Measurements from ENCODE around the gene SERPINF2.
A peak's percentile ranks its signal among the peaks of the same experiment; 100 is the strongest.
"Not testable (repeated sequence)": the region's sequence is repeated elsewhere in the genome, so short reads cannot be mapped to it uniquely, and the experiment has no call there.

SERPINF2 gene

GRCh38 chr17:1716076-1716911 is 26.4 kb upstream of the SERPINF2 start:
- peak; percentile 100 for DNase-seq (ENCODE audit: low spot score)

- peak; percentile 99 for DNase-seq (ENCODE audit: low spot score)
Observed at GRCh38 chr17:1716912-1717695, 25.6 kb upstream of the SERPINF2 start.

- no peak for DNase-seq (ENCODE audit: low spot score)
Observed at GRCh38 chr17:1718362-1719165, 24.1 kb upstream of the SERPINF2 start.

GRCh38 chr17:1720856-1721386 is 21.8 kb upstream of the SERPINF2 start:
- DNase-seq (ENCODE audit: low spot score): peak; percentile 84

- not testable (repeated sequence) for DNase-seq (ENCODE audit: low spot score)
Observed at GRCh38 chr17:1722022-1722421, 20.6 kb upstream of the SERPINF2 start.

- peak; percentile 89 for DNase-seq (ENCODE audit: low spot score)
Observed at GRCh38 chr17:1724351-1724868, 18.3 kb upstream of the SERPINF2 start, which contains the start of gene WDR81. TSS of gene WDR81 (plus strand) at chr17:1724704. CDS start at chr17:1724960, 256 bp downstream.

GRCh38 chr17:1724869-1725641 is 17.6 kb upstream of the SERPINF2 start:
- no peak for DNase-seq (ENCODE audit: low spot score)

GRCh38 chr17:1725642-1726511 is 16.8 kb upstream of the SERPINF2 start:
- DNase-seq (ENCODE audit: low spot score): no peak

- no peak for DNase-seq (ENCODE audit: low spot score)
Observed at GRCh38 chr17:1726626-1727257, 15.9 kb upstream of the SERPINF2 start.

GRCh38 chr17:1727258-1727789 is 15.3 kb upstream of the SERPINF2 start:
- DNase-seq (ENCODE audit: low spot score): no peak

GRCh38 chr17:1727876-1728630 is 14.6 kb upstream of the SERPINF2 start:
- DNase-seq (ENCODE audit: low spot score): no peak

- DNase-seq (ENCODE audit: low spot score): no peak
Observed at GRCh38 chr17:1729966-1730325, 12.7 kb upstream of the SERPINF2 start.

- DNase-seq (ENCODE audit: low spot score): peak; percentile 98
Observed at GRCh38 chr17:1730326-1731193, 12.1 kb upstream of the SERPINF2 start.

- no peak for DNase-seq (ENCODE audit: low spot score)
Observed at GRCh38 chr17:1731194-1731506, 11.5 kb upstream of the SERPINF2 start.

- DNase-seq (ENCODE audit: low spot score): no peak
Observed at GRCh38 chr17:1732241-1732832, 10.3 kb upstream of the SERPINF2 start.

GRCh38 chr17:1732833-1733321 is 9.8 kb upstream of the SERPINF2 start:
- DNase-seq (ENCODE audit: low spot score): no peak

- DNase-seq (ENCODE audit: low spot score): no peak
Observed at GRCh38 chr17:1733759-1734158, 8.9 kb upstream of the SERPINF2 start.
